GM23338 (cell line): Measurements from ENCODE around the gene HSPG2. TPM values are rescaled to one million over a fixed set of nuclear protein-coding genes. Genes with fewer than 3 reads are reported as not detected.
A peak's percentile ranks its signal among the peaks of the same experiment; 100 is the strongest.
"Not testable (repeated sequence)": the region's sequence is repeated elsewhere in the genome, so short reads cannot be mapped to it uniquely, and the experiment has no call there.

Experiments used
- ATAC-seq: fragments of 200-7000 bp; cut with Tn5 transposase; 3 replicates; pipeline ENCODE4 v1.9.1; 2020
- DNase-seq: peaks from one replicate; pipeline ENCODE4 v3.0.0-alpha.2; 2015; ENCODE audit warnings: low spot score
- H2AFZ ChIP-seq: fragments of 200-600 bp; sonication (generic); 2 replicates; pipeline ENCODE4 v1.8.0; 2016; ENCODE audit warnings: antibody characterized with exemption, mild to moderate bottlenecking, moderate library complexity
- H3F3A ChIP-seq: fragments of 200-600 bp; sonication (generic); replicated peaks from 2 replicates; pipeline ENCODE4 v1.8.0; 2017; ENCODE audit warnings: antibody characterized with exemption, mixed run types, low read depth
- H3K27ac ChIP-seq: fragments of 200-600 bp; sonication (generic); 2 replicates; pipeline ENCODE4 v1.6.1; 2016; ENCODE audit warnings: low read depth
- H3K27me3 ChIP-seq: fragments of 200-600 bp; sonication (generic); 2 replicates; pipeline ENCODE4 v1.8.0; 2016; ENCODE audit warnings: mild to moderate bottlenecking, mixed run types, moderate library complexity; ENCODE audit not compliant: insufficient read depth
- H3K36me3 ChIP-seq: fragments of 200-600 bp; sonication (generic); 2 replicates; pipeline ENCODE4 v1.8.0; 2016; ENCODE audit warnings: mild to moderate bottlenecking; ENCODE audit not compliant: insufficient read depth
- H3K4me1 ChIP-seq: fragments of 200-600 bp; sonication (generic); 2 replicates; pipeline ENCODE4 v1.8.0; 2016; ENCODE audit warnings: mild to moderate bottlenecking, moderate library complexity; ENCODE audit not compliant: insufficient read depth
- H3K4me2 ChIP-seq: fragments of 200-600 bp; sonication (generic); 2 replicates; pipeline ENCODE4 v1.7.1; 2017; ENCODE audit warnings: mixed run types
- H3K4me3 ChIP-seq: fragments of 200-600 bp; sonication (generic); 2 replicates; pipeline ENCODE4 v1.6.1; 2016; ENCODE audit warnings: mixed run types
- H3K79me2 ChIP-seq: fragments of 200-600 bp; sonication (generic); replicated peaks from 2 replicates; pipeline ENCODE4 v1.8.0; 2017; ENCODE audit warnings: mild to moderate bottlenecking; ENCODE audit not compliant: insufficient read depth
- H3K9me2 ChIP-seq: fragments of 200-600 bp; sonication (generic); 2 replicates; pipeline ENCODE4 v1.8.0; 2017; ENCODE audit not compliant: insufficient read depth
- H4K20me1 ChIP-seq: fragments of 200-600 bp; sonication (generic); replicated peaks from 2 replicates; pipeline ENCODE4 v1.8.0; 2017; ENCODE audit warnings: mild to moderate bottlenecking; ENCODE audit not compliant: insufficient read depth
- H3K27ac Mint-ChIP-seq: 2 replicates; pipeline ENCODE4 v1.8.0; 2020; ENCODE audit warnings: inconsistent platforms, mild to moderate bottlenecking, moderate library complexity, mixed read lengths
- H3K27me3 Mint-ChIP-seq: 3 replicates; pipeline ENCODE4 v1.8.0; 2022; ENCODE audit warnings: low read depth, mild to moderate bottlenecking, moderate library complexity, mixed read lengths, inconsistent platforms; ENCODE audit not compliant: insufficient read depth, poor library complexity
- H3K36me3 Mint-ChIP-seq: 3 replicates; pipeline ENCODE4 v1.8.0; 2021; ENCODE audit warnings: low read depth, mild to moderate bottlenecking, inconsistent platforms, moderate library complexity, mixed read lengths
- H3K4me1 Mint-ChIP-seq: 3 replicates; pipeline ENCODE4 v1.8.0; 2020; ENCODE audit warnings: mild to moderate bottlenecking, inconsistent platforms, mixed read lengths
- H3K4me3 Mint-ChIP-seq: 3 replicates; pipeline ENCODE4 v1.8.0; 2021; ENCODE audit warnings: moderate library complexity, mild to moderate bottlenecking, inconsistent platforms, mixed read lengths
- H3K9me3 Mint-ChIP-seq: 3 replicates; pipeline ENCODE4 v1.8.0; 2020; ENCODE audit warnings: moderate library complexity, mild to moderate bottlenecking, inconsistent platforms, mixed read lengths
- EZH2 ChIP-seq: fragments of 200-600 bp; sonication (generic); IDR thresholded peaks from one replicate; pipeline ENCODE4 v1.8.0; 2017; ENCODE audit warnings: antibody characterized with exemption, mild to moderate bottlenecking, low read depth; ENCODE audit not compliant: unreplicated experiment
- EZH2phosphoT487 ChIP-seq: fragments of 200-600 bp; sonication (generic); IDR thresholded peaks from one replicate; pipeline ENCODE4 v1.8.1; 2018; ENCODE audit warnings: antibody characterized with exemption; ENCODE audit not compliant: unreplicated experiment
- JUNB ChIP-seq: IDR thresholded peaks from one replicate; pipeline ENCODE4 v1.6.1; 2016; ENCODE audit warnings: antibody characterized with exemption; ENCODE audit not compliant: unreplicated experiment
- POLR2AphosphoS5 ChIP-seq: IDR thresholded peaks from 2 replicates; pipeline ENCODE4 v1.6.1; 2016; ENCODE audit warnings: antibody characterized with exemption, low read depth
- ZNF114 ChIP-seq: fragments of 250-450 bp; sonication (Bioruptor Pico); IDR thresholded peaks from 2 replicates; pipeline ENCODE4 v1.5.0; 2020; ENCODE audit warnings: mild to moderate bottlenecking, moderate library complexity
- ZNF331 ChIP-seq: fragments of 250-450 bp; sonication (Bioruptor Pico); IDR thresholded peaks from 2 replicates; pipeline ENCODE4 v1.5.0; 2020; ENCODE audit warnings: low read depth, mild to moderate bottlenecking, moderate library complexity
- polyA plus RNA-seq: library from polyadenylated mRNA; unstranded; fragments of >200 nt; fragmentation: Nextera tagmentation; extraction: Ambion mirVana; gene quantifications from 2 replicates; pipeline ENCODE4 v1.2.1, GENCODE V29; 2016
- total RNA-seq: library from RNA; depleted of rRNA; stranded (reverse); fragments of >200 nt; shearing (Covaris generic); gene quantifications from 2 replicates; pipeline ENCODE4 v1.2.3, GENCODE V29; 2014
- TF ChIP-seq, protein P1 (sequence below), 2 experiments: fragments of 200-600 bp in 1 of 2; sonication (generic) in 1 of 2; conservative IDR thresholded peaks; 2 replicates each; pipeline versions ENCODE4 v1.5.1 to v1.6.1; 2016 to 2017; ENCODE audit warnings: antibody characterized with exemption in 2 of 2, low read depth in 2 of 2, mild to moderate bottlenecking in 2 of 2, moderate library complexity in 1 of 2
- TF ChIP-seq, protein P2 (sequence below): IDR thresholded peaks from one replicate; pipeline ENCODE4 v1.6.1; 2018; ENCODE audit warnings: antibody characterized with exemption; ENCODE audit not compliant: unreplicated experiment
- TF ChIP-seq, protein P3 (sequence below): IDR thresholded peaks from 2 replicates; pipeline ENCODE4 v1.6.1; 2016; ENCODE audit warnings: antibody characterized with exemption

The HSPG2 gene
- total and polyA plus RNA-seq, 2 experiments from 2014 or later = 14.9 to 70.8 TPM

DNA sequence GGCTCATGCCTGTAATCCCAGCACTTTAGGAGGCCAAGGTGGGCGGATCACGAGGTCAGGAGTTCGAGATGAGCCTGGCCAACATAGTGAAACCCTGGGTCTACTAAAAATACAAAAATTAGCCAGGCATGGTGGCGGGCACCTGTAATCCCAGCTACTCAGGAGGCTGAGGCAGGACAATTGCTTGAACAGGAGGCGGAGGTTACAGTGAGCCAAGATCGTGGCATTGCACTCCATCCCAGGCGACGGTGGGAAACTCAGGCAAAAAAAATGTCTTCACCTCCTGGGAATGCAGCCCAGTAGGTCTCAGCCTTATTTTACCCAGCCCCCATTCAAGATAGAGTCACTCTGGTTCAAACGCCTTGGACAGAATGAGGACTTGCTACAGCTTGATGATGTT lies 151.3 kb downstream of the HSPG2 start:
- H3K27me3 Mint-ChIP-seq = peaks cover 10% of the 10 kb centered on the region
- DNase-seq, H3K4me3 Mint-ChIP-seq, H3K9me2 ChIP-seq, H3F3A ChIP-seq, H3K4me3 ChIP-seq, H4K20me1 ChIP-seq, H2AFZ ChIP-seq, H3K36me3 Mint-ChIP-seq, H3K27ac Mint-ChIP-seq, H3K9me3 Mint-ChIP-seq, ATAC-seq, H3K4me1 ChIP-seq, H3K36me3 ChIP-seq, H3K27me3 ChIP-seq, H3K27ac ChIP-seq, H3K4me2 ChIP-seq: not testable (repeated sequence)
- peaks cover 19% of the 10 kb centered on the region for H3K4me1 Mint-ChIP-seq
- H3K79me2 ChIP-seq = peaks cover 18% of the 10 kb centered on the region

DNA sequence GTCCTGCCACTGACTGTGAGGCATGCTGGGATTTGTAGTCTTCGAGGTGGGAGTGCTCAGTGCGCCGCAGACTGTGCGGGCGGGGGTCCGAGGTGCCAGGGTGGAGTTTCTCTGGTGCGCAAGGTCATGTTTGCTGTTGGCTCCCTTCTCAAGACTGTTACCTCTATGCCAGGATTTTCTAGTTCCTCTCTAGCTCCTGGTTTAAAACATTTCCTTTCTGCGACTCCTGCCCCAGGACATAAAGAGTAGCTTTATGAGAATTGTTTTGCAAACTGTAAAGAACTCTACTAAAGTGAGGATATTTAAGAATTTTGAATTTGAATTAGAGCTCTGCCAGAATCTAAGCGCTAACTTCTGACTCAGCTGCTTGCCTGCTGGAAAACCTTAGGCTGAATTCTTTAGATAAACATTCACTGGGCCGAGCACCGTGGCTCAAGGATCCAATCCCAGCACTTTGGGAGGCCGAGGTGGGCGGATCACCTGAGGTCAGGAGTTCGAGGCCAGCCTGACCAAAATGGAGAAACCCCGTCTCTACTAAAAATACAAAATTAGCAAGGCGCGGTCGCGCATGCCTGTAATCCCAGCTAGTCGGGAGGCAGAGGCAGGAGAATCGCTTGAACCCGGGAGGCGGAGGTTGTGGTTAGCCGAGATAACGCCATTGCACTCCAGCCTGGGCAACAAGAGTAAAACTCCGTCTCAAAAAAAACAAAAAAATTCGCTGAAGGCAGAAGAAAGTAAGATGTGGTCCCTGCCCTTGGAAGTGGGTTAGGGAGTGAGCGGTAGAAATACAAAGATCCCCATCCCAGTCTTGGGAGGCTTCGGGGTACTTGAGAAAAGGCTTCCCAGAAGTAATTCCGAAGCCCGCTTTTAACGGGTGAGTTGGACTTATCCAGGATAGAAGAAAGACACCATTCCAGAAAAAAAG lies 153.2 kb downstream of the HSPG2 start:
- Histone ChIP-seq H3K36me3 (no peaks in the 10 kb centered on the region), H3K9me2 (no peaks in the 10 kb centered on the region), H3K27me3 (no peaks in the 10 kb centered on the region), H3K4me2 (peak overlapping the region; percentile 87), H3K4me1 (peaks cover 6% of the 10 kb centered on the region), H2AFZ (peak overlapping the region; percentile 38), H3K79me2 (peaks cover 36% of the 10 kb centered on the region), H3K4me3 (peak overlapping the region; percentile 87), H3K27ac (peak overlapping the region; percentile 95), H3F3A (peaks cover 5% of the 10 kb centered on the region; the same call in 1 of the 2 replicates), H4K20me1 (peaks cover 22% of the 10 kb centered on the region)
- ATAC-seq = peak; percentile 85
- Mint-ChIP-seq H3K36me3 (no peaks in the 10 kb centered on the region; the same call in 2 of the 3 replicates), H3K27ac (peak overlapping the region; percentile 100), H3K9me3 (peaks cover 7% of the 10 kb centered on the region; the same call in 1 of the 3 replicates), H3K4me1 (peaks cover 22% of the 10 kb centered on the region), H3K27me3 (peaks cover 10% of the 10 kb centered on the region), H3K4me3 (peak overlapping the region; percentile 95)
- TF ChIP-seq POLR2AphosphoS5 (no peak), JUNB (no peak), EZH2 (no peak), ZNF114 (no peak), EZH2phosphoT487 (no peak), ZNF331 (CRISPR knock-in tag) (no peak)
- TF ChIP-seq, protein P1, sequence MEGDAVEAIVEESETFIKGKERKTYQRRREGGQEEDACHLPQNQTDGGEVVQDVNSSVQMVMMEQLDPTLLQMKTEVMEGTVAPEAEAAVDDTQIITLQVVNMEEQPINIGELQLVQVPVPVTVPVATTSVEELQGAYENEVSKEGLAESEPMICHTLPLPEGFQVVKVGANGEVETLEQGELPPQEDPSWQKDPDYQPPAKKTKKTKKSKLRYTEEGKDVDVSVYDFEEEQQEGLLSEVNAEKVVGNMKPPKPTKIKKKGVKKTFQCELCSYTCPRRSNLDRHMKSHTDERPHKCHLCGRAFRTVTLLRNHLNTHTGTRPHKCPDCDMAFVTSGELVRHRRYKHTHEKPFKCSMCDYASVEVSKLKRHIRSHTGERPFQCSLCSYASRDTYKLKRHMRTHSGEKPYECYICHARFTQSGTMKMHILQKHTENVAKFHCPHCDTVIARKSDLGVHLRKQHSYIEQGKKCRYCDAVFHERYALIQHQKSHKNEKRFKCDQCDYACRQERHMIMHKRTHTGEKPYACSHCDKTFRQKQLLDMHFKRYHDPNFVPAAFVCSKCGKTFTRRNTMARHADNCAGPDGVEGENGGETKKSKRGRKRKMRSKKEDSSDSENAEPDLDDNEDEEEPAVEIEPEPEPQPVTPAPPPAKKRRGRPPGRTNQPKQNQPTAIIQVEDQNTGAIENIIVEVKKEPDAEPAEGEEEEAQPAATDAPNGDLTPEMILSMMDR (conservative IDR thresholded peaks at IDR 0.05; ENCODE audit: low read depth in 2 of 2) = no peak
- TF ChIP-seq, protein P2, sequence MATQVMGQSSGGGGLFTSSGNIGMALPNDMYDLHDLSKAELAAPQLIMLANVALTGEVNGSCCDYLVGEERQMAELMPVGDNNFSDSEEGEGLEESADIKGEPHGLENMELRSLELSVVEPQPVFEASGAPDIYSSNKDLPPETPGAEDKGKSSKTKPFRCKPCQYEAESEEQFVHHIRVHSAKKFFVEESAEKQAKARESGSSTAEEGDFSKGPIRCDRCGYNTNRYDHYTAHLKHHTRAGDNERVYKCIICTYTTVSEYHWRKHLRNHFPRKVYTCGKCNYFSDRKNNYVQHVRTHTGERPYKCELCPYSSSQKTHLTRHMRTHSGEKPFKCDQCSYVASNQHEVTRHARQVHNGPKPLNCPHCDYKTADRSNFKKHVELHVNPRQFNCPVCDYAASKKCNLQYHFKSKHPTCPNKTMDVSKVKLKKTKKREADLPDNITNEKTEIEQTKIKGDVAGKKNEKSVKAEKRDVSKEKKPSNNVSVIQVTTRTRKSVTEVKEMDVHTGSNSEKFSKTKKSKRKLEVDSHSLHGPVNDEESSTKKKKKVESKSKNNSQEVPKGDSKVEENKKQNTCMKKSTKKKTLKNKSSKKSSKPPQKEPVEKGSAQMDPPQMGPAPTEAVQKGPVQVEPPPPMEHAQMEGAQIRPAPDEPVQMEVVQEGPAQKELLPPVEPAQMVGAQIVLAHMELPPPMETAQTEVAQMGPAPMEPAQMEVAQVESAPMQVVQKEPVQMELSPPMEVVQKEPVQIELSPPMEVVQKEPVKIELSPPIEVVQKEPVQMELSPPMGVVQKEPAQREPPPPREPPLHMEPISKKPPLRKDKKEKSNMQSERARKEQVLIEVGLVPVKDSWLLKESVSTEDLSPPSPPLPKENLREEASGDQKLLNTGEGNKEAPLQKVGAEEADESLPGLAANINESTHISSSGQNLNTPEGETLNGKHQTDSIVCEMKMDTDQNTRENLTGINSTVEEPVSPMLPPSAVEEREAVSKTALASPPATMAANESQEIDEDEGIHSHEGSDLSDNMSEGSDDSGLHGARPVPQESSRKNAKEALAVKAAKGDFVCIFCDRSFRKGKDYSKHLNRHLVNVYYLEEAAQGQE = no peak
- TF ChIP-seq, protein P3, sequence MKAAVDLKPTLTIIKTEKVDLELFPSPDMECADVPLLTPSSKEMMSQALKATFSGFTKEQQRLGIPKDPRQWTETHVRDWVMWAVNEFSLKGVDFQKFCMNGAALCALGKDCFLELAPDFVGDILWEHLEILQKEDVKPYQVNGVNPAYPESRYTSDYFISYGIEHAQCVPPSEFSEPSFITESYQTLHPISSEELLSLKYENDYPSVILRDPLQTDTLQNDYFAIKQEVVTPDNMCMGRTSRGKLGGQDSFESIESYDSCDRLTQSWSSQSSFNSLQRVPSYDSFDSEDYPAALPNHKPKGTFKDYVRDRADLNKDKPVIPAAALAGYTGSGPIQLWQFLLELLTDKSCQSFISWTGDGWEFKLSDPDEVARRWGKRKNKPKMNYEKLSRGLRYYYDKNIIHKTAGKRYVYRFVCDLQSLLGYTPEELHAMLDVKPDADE = peak; percentile 99
- DNase-seq = peak; percentile 99
